D721Med (cell line): Measurements from ENCODE around the gene IER3IP1.
"Not testable (repeated sequence)": the region's sequence is repeated elsewhere in the genome, so short reads cannot be mapped to it uniquely, and the experiment has no call there.

ENCODE experiments used
- DNase-seq: peaks from one replicate; pipeline ENCODE4 v3.0.0; 2011; ENCODE audit warnings: low spot score; ENCODE audit not compliant: insufficient read length
- FAIRE-seq: peaks from 2 replicates; lab custom pipeline; 2011; peaks lifted over from hg19 to GRCh38; lab: Jason Lieb, UNC
- TF ChIP-seq, protein P1 (sequence below): IDR thresholded peaks from 2 replicates; pipeline ENCODE4 v1.5.1; 2012; ENCODE audit warnings: mild to moderate bottlenecking, control low read depth; ENCODE audit not compliant: insufficient read depth; ENCODE audit errors: missing control alignments

The IER3IP1 gene

DNA sequence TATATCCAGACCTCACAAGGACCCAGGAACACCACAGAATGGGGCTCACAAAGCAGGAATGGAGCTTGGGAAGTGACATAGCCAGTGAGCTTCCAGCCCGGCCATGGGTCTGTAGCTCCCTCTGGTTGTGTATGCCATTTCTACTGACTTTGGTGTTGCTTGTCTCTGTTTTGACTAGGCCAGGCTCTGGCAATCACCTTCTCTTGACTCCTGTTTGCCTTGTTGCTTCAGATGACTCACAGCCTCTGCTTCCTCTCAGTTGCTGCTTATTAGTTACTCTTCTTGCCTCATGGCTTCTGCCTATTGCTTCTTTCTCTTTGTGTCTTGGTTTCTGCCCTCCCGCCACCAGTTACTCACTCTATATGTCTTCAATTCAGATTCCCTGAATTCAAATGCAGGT lies 15.8 kb upstream of the IER3IP1 start:
- FAIRE-seq (no peak), DNase-seq (no peak)
- TF ChIP-seq, protein P1, sequence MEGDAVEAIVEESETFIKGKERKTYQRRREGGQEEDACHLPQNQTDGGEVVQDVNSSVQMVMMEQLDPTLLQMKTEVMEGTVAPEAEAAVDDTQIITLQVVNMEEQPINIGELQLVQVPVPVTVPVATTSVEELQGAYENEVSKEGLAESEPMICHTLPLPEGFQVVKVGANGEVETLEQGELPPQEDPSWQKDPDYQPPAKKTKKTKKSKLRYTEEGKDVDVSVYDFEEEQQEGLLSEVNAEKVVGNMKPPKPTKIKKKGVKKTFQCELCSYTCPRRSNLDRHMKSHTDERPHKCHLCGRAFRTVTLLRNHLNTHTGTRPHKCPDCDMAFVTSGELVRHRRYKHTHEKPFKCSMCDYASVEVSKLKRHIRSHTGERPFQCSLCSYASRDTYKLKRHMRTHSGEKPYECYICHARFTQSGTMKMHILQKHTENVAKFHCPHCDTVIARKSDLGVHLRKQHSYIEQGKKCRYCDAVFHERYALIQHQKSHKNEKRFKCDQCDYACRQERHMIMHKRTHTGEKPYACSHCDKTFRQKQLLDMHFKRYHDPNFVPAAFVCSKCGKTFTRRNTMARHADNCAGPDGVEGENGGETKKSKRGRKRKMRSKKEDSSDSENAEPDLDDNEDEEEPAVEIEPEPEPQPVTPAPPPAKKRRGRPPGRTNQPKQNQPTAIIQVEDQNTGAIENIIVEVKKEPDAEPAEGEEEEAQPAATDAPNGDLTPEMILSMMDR = no peak

DNA sequence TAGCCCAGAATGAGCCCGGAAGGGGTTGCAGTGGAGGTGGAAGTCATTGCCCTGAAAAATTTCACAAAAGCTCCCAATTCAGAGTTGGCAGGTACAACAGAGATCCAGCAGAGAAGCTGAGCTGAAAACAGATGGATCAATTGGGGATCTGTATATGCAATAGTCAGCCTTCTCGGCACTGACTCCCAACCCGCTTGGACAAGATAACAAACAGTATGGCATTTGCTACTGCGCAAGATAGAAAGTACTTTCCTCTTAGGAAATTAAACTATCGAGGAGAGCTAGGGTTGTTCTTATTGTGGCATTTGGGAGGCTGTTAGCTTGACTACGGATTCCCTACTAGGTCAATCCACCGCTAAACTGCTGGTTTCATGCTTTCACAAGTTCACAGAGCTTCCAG lies 11.6 kb upstream of the IER3IP1 start:
- FAIRE-seq (no peak), DNase-seq (no peak)
- TF ChIP-seq, protein P1 = no peak

DNA sequence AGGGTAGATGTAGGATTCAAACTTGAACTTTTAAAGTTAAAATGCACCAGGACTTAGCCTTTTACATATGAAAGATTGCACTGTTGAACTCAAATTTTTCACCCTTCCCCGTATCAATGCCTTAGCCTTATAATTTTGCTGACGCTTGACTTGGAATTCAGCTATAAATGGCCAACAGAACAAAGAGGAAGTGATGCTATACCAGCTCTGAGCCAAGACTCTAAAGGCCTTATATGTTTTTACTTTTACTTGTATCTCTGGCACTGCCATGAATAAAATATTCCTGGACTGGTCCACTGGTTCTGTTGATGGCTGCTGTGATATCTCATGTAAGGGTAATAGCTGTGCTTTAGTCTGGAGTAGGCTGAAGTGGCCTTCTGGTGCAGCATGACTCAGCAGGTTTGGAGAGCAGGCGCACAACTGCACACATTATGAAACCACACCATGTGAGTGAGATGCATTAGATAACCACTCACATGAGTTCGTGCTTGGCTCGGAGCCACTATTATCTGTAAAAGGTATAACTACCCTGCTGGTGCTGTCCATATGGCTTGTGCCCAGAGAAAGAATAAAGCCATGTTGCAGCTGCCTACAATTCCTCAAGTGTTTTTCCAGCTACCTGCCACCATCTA lies 8.4 kb upstream of the IER3IP1 start:
- TF ChIP-seq, protein P1 = no peak
- DNase-seq (no peak), FAIRE-seq (no peak)

DNA sequence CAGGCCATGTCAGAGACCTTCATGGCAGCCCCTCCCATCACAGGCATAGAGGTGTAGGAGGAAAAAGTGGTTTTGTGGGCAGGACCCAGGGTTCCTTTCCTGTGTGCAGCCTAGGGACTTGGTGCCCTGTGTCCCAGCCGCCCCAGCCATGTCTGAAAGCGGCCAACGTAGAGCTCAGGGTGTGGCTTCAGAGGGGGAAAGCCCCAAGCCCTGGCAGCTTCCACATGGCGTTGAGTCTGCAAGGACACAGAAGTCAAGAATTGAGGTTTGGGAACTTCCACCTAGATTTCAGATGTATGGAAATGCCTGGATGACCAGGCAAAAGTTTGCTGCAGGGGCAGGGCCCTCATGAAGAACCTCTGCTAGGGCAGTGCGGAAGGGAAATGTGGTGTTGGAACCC lies 6.0 kb upstream of the IER3IP1 start:
- not testable (repeated sequence) for FAIRE-seq, DNase-seq

DNA sequence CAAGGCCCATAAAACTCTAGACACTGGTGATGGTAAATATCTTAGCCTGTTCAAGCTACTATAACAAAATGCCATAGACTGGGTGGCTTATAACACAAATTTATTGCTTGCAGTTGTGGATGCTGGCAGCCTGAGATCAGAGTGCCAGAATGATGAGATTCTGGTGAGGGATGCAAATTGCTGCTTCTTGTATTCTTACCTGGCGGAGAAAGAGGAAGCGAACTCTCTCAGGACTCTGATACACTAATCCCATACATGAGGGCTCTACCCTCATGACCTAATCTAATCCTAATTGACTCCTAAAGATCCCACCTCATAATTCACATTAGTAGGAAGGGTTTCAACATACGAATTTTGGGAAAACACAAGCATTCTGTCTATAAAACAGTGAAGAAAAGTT lies 4.6 kb upstream of the IER3IP1 start:
- TF ChIP-seq, protein P1 = no peak
- FAIRE-seq (no peak), DNase-seq (no peak)

DNA sequence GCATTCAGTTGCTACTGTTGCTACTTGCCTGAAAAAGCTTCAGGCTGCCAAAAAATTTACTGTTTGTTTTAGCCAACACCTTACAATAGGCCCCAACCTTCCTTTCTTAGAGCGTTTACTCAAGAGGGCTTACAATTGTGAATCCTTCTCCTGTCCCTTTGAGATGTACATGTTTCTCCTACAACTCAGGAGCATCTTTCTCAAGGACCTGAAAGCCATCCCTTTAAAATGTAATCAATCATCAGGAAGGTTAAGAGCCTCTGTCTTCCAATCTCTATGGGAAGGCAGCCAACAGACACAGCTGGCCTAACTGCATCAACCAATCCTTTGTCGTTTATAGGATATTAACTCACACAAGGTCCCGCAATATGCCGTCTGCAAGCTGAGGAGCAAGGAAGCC lies 3.4 kb upstream of the IER3IP1 start:
- DNase-seq (no peak), FAIRE-seq (no peak)
- TF ChIP-seq, protein P1 = no peak

DNA sequence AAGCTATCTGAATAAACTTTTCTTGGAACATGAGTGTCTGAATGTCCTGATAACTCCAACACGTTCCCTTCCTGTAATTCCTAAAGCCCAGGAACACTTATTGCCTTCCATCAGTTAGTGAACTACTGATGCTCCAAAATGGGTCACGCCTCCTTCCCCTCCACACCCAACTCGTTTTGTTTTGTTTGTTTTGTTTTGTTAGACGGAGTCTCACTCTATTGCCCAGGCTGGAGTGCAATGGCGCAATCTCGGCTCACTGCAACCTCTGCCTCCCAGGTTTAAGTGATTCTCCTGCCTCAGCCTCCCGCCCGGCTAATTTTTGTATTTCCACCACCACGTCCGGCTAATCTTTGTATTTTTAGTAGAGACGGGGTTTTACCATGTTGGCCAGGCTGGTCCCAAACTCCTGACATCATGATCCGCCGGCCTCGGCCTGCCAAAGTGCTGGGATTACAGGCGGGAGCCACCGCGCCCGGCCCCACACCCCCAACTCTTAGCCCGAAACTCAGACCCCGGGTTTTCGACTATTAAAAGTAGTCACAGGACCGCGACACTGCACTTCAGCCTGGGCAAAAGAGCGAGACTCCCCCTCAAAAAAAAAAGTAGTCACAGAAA lies 774 bp downstream of the IER3IP1 start:
- TF ChIP-seq, protein P1 = no peak
- DNase-seq (no peak), FAIRE-seq (no peak)
